ENCODE data around the gene PLEKHA5. TPM values are rescaled to one million over a fixed set of nuclear protein-coding genes. Genes with fewer than 3 reads are reported as not detected.
"Not testable (repeated sequence)": the region's sequence is repeated elsewhere in the genome, so short reads cannot be mapped to it uniquely, and the experiment has no call there.

The PLEKHA5 gene
- total RNA-seq, 1 donor from 2014 or later = 2.0 TPM

GRCh38 chr12:19398376-19399363 lies 269.1 kb downstream of the PLEKHA5 start:
- Mint-ChIP-seq H3K36me3 (ENCODE audit: low read depth) (no peaks in the 10 kb centered on the region), H3K9me3 (no peaks in the 10 kb centered on the region), H3K27ac (no peak overlapping the region), H3K27me3 (ENCODE audit: insufficient read depth) (peaks cover 2% of the 10 kb centered on the region), H3K4me3 (no peak overlapping the region), H3K4me1 (ENCODE audit: low read depth) (no peaks in the 10 kb centered on the region)
- DNase-seq (ENCODE audit: low spot score) = no peak
- intact Hi-C loops (cut with micrococcal nuclease) = no loop called here

- H3K9me3 Mint-ChIP-seq; H3K27me3 Mint-ChIP-seq (ENCODE audit: insufficient read depth); DNase-seq (ENCODE audit: low spot score); H3K36me3 Mint-ChIP-seq (ENCODE audit: low read depth); intact Hi-C loops (cut with micrococcal nuclease); H3K27ac Mint-ChIP-seq; H3K4me3 Mint-ChIP-seq: not testable (repeated sequence)
- H3K4me1 Mint-ChIP-seq (ENCODE audit: low read depth) = peaks cover 10% of the 10 kb centered on the region
These were observed 271.2 kb downstream of the PLEKHA5 start for GRCh38 chr12:19400649-19401285.

- H3K4me1 Mint-ChIP-seq (ENCODE audit: low read depth) = peaks cover 10% of the 10 kb centered on the region
- H3K27me3 Mint-ChIP-seq (ENCODE audit: insufficient read depth) = no peaks in the 10 kb centered on the region
- H3K9me3 Mint-ChIP-seq = peaks cover 7% of the 10 kb centered on the region
- H3K36me3 Mint-ChIP-seq (ENCODE audit: low read depth) = peaks cover 4% of the 10 kb centered on the region
- no peak overlapping the region for H3K27ac Mint-ChIP-seq
- intact Hi-C loops (cut with micrococcal nuclease) = no loop called here
- H3K4me3 Mint-ChIP-seq = no peak overlapping the region
- no peak for DNase-seq (ENCODE audit: low spot score)
These were observed 272.7 kb downstream of the PLEKHA5 start for GRCh38 chr12:19402211-19402610.

GRCh38 chr12:19402743-19403431 lies 273.4 kb downstream of the PLEKHA5 start:
- H3K9me3 Mint-ChIP-seq = peaks cover 7% of the 10 kb centered on the region
- H3K4me3 Mint-ChIP-seq = no peak overlapping the region
- H3K36me3 Mint-ChIP-seq (ENCODE audit: low read depth) = peaks cover 4% of the 10 kb centered on the region
- no peak overlapping the region for H3K27ac Mint-ChIP-seq
- no peak for DNase-seq (ENCODE audit: low spot score)
- peaks cover 10% of the 10 kb centered on the region for H3K4me1 Mint-ChIP-seq (ENCODE audit: low read depth)
- no peaks in the 10 kb centered on the region for H3K27me3 Mint-ChIP-seq (ENCODE audit: insufficient read depth)
- intact Hi-C loops (cut with micrococcal nuclease) = no loop called here

GRCh38 chr12:19404242-19404880 lies 274.8 kb downstream of the PLEKHA5 start:
- Mint-ChIP-seq H3K36me3 (ENCODE audit: low read depth) (peaks cover 4% of the 10 kb centered on the region), H3K27me3 (ENCODE audit: insufficient read depth) (no peaks in the 10 kb centered on the region), H3K27ac (peak overlapping the region; percentile 86), H3K4me3 (peak overlapping the region; percentile 68), H3K4me1 (ENCODE audit: low read depth) (peaks cover 10% of the 10 kb centered on the region), H3K9me3 (peaks cover 7% of the 10 kb centered on the region)
- intact Hi-C loops (cut with micrococcal nuclease) = no loop called here
- DNase-seq (ENCODE audit: low spot score) = peak; percentile 14

GRCh38 chr12:19409376-19409775 lies 279.8 kb downstream of the PLEKHA5 start:
- no peaks in the 10 kb centered on the region for H3K27me3 Mint-ChIP-seq (ENCODE audit: insufficient read depth)

GRCh38 chr12:19410211-19410610 lies 280.7 kb downstream of the PLEKHA5 start:
- no peak overlapping the region for H3K27ac Mint-ChIP-seq
- no peaks in the 10 kb centered on the region for H3K27me3 Mint-ChIP-seq (ENCODE audit: insufficient read depth)
- no peak overlapping the region for H3K4me3 Mint-ChIP-seq
- no peak for DNase-seq (ENCODE audit: low spot score)
- intact Hi-C loops (cut with micrococcal nuclease) = no loop called here
- no peaks in the 10 kb centered on the region for H3K4me1 Mint-ChIP-seq (ENCODE audit: low read depth)
- no peaks in the 10 kb centered on the region for H3K36me3 Mint-ChIP-seq (ENCODE audit: low read depth)
- H3K9me3 Mint-ChIP-seq = no peaks in the 10 kb centered on the region

More at GRCh38 chr12:19409376-19409775, 279.8 kb downstream of the PLEKHA5 start:
- peaks cover 5% of the 10 kb centered on the region for H3K4me1 Mint-ChIP-seq (ENCODE audit: low read depth)
- no peak overlapping the region for H3K27ac Mint-ChIP-seq
- intact Hi-C loops (cut with micrococcal nuclease) = no loop called here
- H3K36me3 Mint-ChIP-seq (ENCODE audit: low read depth) = no peaks in the 10 kb centered on the region
- no peak overlapping the region for H3K4me3 Mint-ChIP-seq
- DNase-seq (ENCODE audit: low spot score) = no peak
- peaks cover 3% of the 10 kb centered on the region for H3K9me3 Mint-ChIP-seq

- H3K27ac Mint-ChIP-seq = no peak overlapping the region
- no peak overlapping the region for H3K4me3 Mint-ChIP-seq
- intact Hi-C loops (cut with micrococcal nuclease) = no loop called here
- H3K27me3 Mint-ChIP-seq (ENCODE audit: insufficient read depth) = no peaks in the 10 kb centered on the region
- no peaks in the 10 kb centered on the region for H3K4me1 Mint-ChIP-seq (ENCODE audit: low read depth)
- no peak for DNase-seq (ENCODE audit: low spot score)
- H3K9me3 Mint-ChIP-seq = no peaks in the 10 kb centered on the region
- no peaks in the 10 kb centered on the region for H3K36me3 Mint-ChIP-seq (ENCODE audit: low read depth)
These were observed 281.2 kb downstream of the PLEKHA5 start for GRCh38 chr12:19410629-19411185.

- DNase-seq (ENCODE audit: low spot score) = no peak
- H3K9me3 Mint-ChIP-seq = no peaks in the 10 kb centered on the region
- H3K4me3 Mint-ChIP-seq = no peak overlapping the region
- no peaks in the 10 kb centered on the region for H3K27me3 Mint-ChIP-seq (ENCODE audit: insufficient read depth)
- no peak overlapping the region for H3K27ac Mint-ChIP-seq
- intact Hi-C loops (cut with micrococcal nuclease) = no loop called here
- no peaks in the 10 kb centered on the region for H3K36me3 Mint-ChIP-seq (ENCODE audit: low read depth)
- H3K4me1 Mint-ChIP-seq (ENCODE audit: low read depth) = no peaks in the 10 kb centered on the region
These were observed 282.0 kb downstream of the PLEKHA5 start for GRCh38 chr12:19411234-19412204.

GRCh38 chr12:19412844-19413243 lies 283.3 kb downstream of the PLEKHA5 start:
- Mint-ChIP-seq H3K4me3 (no peak overlapping the region), H3K9me3 (no peaks in the 10 kb centered on the region), H3K27ac (no peak overlapping the region), H3K36me3 (ENCODE audit: low read depth) (no peaks in the 10 kb centered on the region), H3K4me1 (ENCODE audit: low read depth) (peaks cover 4% of the 10 kb centered on the region), H3K27me3 (ENCODE audit: insufficient read depth) (no peaks in the 10 kb centered on the region)
- DNase-seq (ENCODE audit: low spot score) = no peak
- intact Hi-C loops (cut with micrococcal nuclease) = no loop called here

GRCh38 chr12:19413582-19413981 lies 284.0 kb downstream of the PLEKHA5 start:
- intact Hi-C loops (cut with micrococcal nuclease); H3K4me3 Mint-ChIP-seq; H3K36me3 Mint-ChIP-seq (ENCODE audit: low read depth); H3K27me3 Mint-ChIP-seq (ENCODE audit: insufficient read depth); H3K4me1 Mint-ChIP-seq (ENCODE audit: low read depth); H3K9me3 Mint-ChIP-seq; H3K27ac Mint-ChIP-seq; DNase-seq (ENCODE audit: low spot score): not testable (repeated sequence)

Measured in activated T-helper 1 cell treated with anti-CD3 and anti-CD28 coated beads, Interleukin-12 subunit alpha, Interleukin-12 subunit beta, Interleukin-2, Interleukin-4 antibody, amounts not matched to agents 30 ng/mL and 10 ng/mL and 1 ng/mL, durations not matched to agents 14 hours and 24 hours and 36 hours (primary cell).